ENCODE measurements around the gene BRMS1.
"Not testable (repeated sequence)": the region's sequence is repeated elsewhere in the genome, so short reads cannot be mapped to it uniquely, and the experiment has no call there.

BRMS1 gene

GRCh38 chr11:66323684-66324083 lies 21.2 kb downstream of the BRMS1 start:
- no peak overlapping the region for H3K9ac ChIP-seq (ENCODE audit: low read length)
- no peaks in the 10 kb centered on the region for H3K9me3 ChIP-seq (ENCODE audit: control insufficient read depth, low read depth, low read length)
- no peak overlapping the region for H3K4me3 ChIP-seq (ENCODE audit: low read length)
- H3K27me3 ChIP-seq (ENCODE audit: control insufficient read depth, insufficient read depth, low read length): peaks cover 8% of the 10 kb centered on the region
- H3K36me3 ChIP-seq (ENCODE audit: control insufficient read depth, low read depth, low read length): no peaks in the 10 kb centered on the region
- H3K4me1 ChIP-seq (ENCODE audit: control insufficient read depth, low read depth, low read length): peaks cover 3% of the 10 kb centered on the region
- no peak overlapping the region for H3K27ac ChIP-seq (ENCODE audit: low read length)

- Histone ChIP-seq H3K4me1 (ENCODE audit: control insufficient read depth, low read depth, low read length) (peaks cover 6% of the 10 kb centered on the region), H3K9me3 (ENCODE audit: control insufficient read depth, low read depth, low read length) (no peaks in the 10 kb centered on the region)
Measured at GRCh38 chr11:66322732-66323427, 22.0 kb downstream of the BRMS1 start.

GRCh38 chr11:66321606-66322005 lies 23.3 kb downstream of the BRMS1 start:
- H3K27me3 ChIP-seq (ENCODE audit: control insufficient read depth, insufficient read depth, low read length): no peaks in the 10 kb centered on the region
- H3K4me1 ChIP-seq (ENCODE audit: control insufficient read depth, low read depth, low read length): peaks cover 14% of the 10 kb centered on the region
- H3K4me3 ChIP-seq (ENCODE audit: low read length): no peak overlapping the region
- no peak overlapping the region for H3K9ac ChIP-seq (ENCODE audit: low read length)
- no peaks in the 10 kb centered on the region for H3K9me3 ChIP-seq (ENCODE audit: control insufficient read depth, low read depth, low read length)
- H3K27ac ChIP-seq (ENCODE audit: low read length): no peak overlapping the region
- H3K36me3 ChIP-seq (ENCODE audit: control insufficient read depth, low read depth, low read length): no peaks in the 10 kb centered on the region

More at GRCh38 chr11:66322732-66323427, 22.0 kb downstream of the BRMS1 start:
- no peak overlapping the region for H3K4me3 ChIP-seq (ENCODE audit: low read length)
- H3K27ac ChIP-seq (ENCODE audit: low read length): no peak overlapping the region
- H3K27me3 ChIP-seq (ENCODE audit: control insufficient read depth, insufficient read depth, low read length): peaks cover 5% of the 10 kb centered on the region
- no peak overlapping the region for H3K9ac ChIP-seq (ENCODE audit: low read length)
- H3K36me3 ChIP-seq (ENCODE audit: control insufficient read depth, low read depth, low read length): no peaks in the 10 kb centered on the region

GRCh38 chr11:66320748-66321147 lies 24.2 kb downstream of the BRMS1 start:
- H3K9ac ChIP-seq (ENCODE audit: low read length); H3K27ac ChIP-seq (ENCODE audit: low read length); H3K4me3 ChIP-seq (ENCODE audit: low read length); H3K9me3 ChIP-seq (ENCODE audit: control insufficient read depth, low read depth, low read length); H3K27me3 ChIP-seq (ENCODE audit: control insufficient read depth, insufficient read depth, low read length); H3K36me3 ChIP-seq (ENCODE audit: control insufficient read depth, low read depth, low read length): not testable (repeated sequence)
- peaks cover 14% of the 10 kb centered on the region for H3K4me1 ChIP-seq (ENCODE audit: control insufficient read depth, low read depth, low read length)

- H3K27me3 ChIP-seq (ENCODE audit: control insufficient read depth, insufficient read depth, low read length); H3K9me3 ChIP-seq (ENCODE audit: control insufficient read depth, low read depth, low read length); H3K27ac ChIP-seq (ENCODE audit: low read length); H3K36me3 ChIP-seq (ENCODE audit: control insufficient read depth, low read depth, low read length); H3K4me3 ChIP-seq (ENCODE audit: low read length); H3K9ac ChIP-seq (ENCODE audit: low read length): not testable (repeated sequence)
- H3K4me1 ChIP-seq (ENCODE audit: control insufficient read depth, low read depth, low read length): peaks cover 14% of the 10 kb centered on the region
Measured at GRCh38 chr11:66320289-66320688, 24.6 kb downstream of the BRMS1 start.

GRCh38 chr11:66318600-66318970 lies 26.3 kb downstream of the BRMS1 start:
- no peak overlapping the region for H3K27ac ChIP-seq (ENCODE audit: low read length)
- H3K27me3 ChIP-seq (ENCODE audit: control insufficient read depth, insufficient read depth, low read length): no peaks in the 10 kb centered on the region
- no peak overlapping the region for H3K4me3 ChIP-seq (ENCODE audit: low read length)
- no peaks in the 10 kb centered on the region for H3K36me3 ChIP-seq (ENCODE audit: control insufficient read depth, low read depth, low read length)
- H3K4me1 ChIP-seq (ENCODE audit: control insufficient read depth, low read depth, low read length): peaks cover 19% of the 10 kb centered on the region
- H3K9me3 ChIP-seq (ENCODE audit: control insufficient read depth, low read depth, low read length): no peaks in the 10 kb centered on the region
- no peak overlapping the region for H3K9ac ChIP-seq (ENCODE audit: low read length)

- no peaks in the 10 kb centered on the region for H3K9me3 ChIP-seq (ENCODE audit: control insufficient read depth, low read depth, low read length)
- no peak overlapping the region for H3K4me3 ChIP-seq (ENCODE audit: low read length)
- no peaks in the 10 kb centered on the region for H3K27me3 ChIP-seq (ENCODE audit: control insufficient read depth, insufficient read depth, low read length)
- H3K4me1 ChIP-seq (ENCODE audit: control insufficient read depth, low read depth, low read length): peaks cover 20% of the 10 kb centered on the region
- H3K27ac ChIP-seq (ENCODE audit: low read length): peak overlapping the region; percentile 39
- no peaks in the 10 kb centered on the region for H3K36me3 ChIP-seq (ENCODE audit: control insufficient read depth, low read depth, low read length)
- peak overlapping the region; percentile 22 for H3K9ac ChIP-seq (ENCODE audit: low read length)
Measured at GRCh38 chr11:66317723-66318599, 26.9 kb downstream of the BRMS1 start.

GRCh38 chr11:66317322-66317722 lies 27.6 kb downstream of the BRMS1 start:
- Histone ChIP-seq H3K27ac (ENCODE audit: low read length) (peak overlapping the region; percentile 39), H3K27me3 (ENCODE audit: control insufficient read depth, insufficient read depth, low read length) (no peaks in the 10 kb centered on the region), H3K9ac (ENCODE audit: low read length) (peak overlapping the region; percentile 22)

GRCh38 chr11:66316849-66317251 lies 28.1 kb downstream of the BRMS1 start, which contains the start of gene CD248:
Gene CD248 (minus strand): TSS chr11:66317044. CDS start chr11:66317027, 17 bp downstream.
- Histone ChIP-seq H3K27me3 (ENCODE audit: control insufficient read depth, insufficient read depth, low read length) (no peaks in the 10 kb centered on the region), H3K36me3 (ENCODE audit: control insufficient read depth, low read depth, low read length) (no peaks in the 10 kb centered on the region), H3K4me1 (ENCODE audit: control insufficient read depth, low read depth, low read length) (peaks cover 20% of the 10 kb centered on the region), H3K9ac (ENCODE audit: low read length) (peak within 1 kb of the TSS; percentile 22), H3K27ac (ENCODE audit: low read length) (peak within 1 kb of the TSS; percentile 39), H3K4me3 (ENCODE audit: low read length) (no peak within 1 kb of the TSS), H3K9me3 (ENCODE audit: control insufficient read depth, low read depth, low read length) (no peaks in the 10 kb centered on the region)

More at GRCh38 chr11:66317322-66317722, 27.6 kb downstream of the BRMS1 start:
- Histone ChIP-seq H3K4me3 (ENCODE audit: low read length) (no peak overlapping the region), H3K4me1 (ENCODE audit: control insufficient read depth, low read depth, low read length) (peaks cover 20% of the 10 kb centered on the region), H3K9me3 (ENCODE audit: control insufficient read depth, low read depth, low read length) (no peaks in the 10 kb centered on the region), H3K36me3 (ENCODE audit: control insufficient read depth, low read depth, low read length) (no peaks in the 10 kb centered on the region)

- H3K36me3 ChIP-seq (ENCODE audit: control insufficient read depth, low read depth, low read length): no peaks in the 10 kb centered on the region
- H3K27ac ChIP-seq (ENCODE audit: low read length): no peak overlapping the region
- no peak overlapping the region for H3K9ac ChIP-seq (ENCODE audit: low read length)
- H3K9me3 ChIP-seq (ENCODE audit: control insufficient read depth, low read depth, low read length): no peaks in the 10 kb centered on the region
- H3K27me3 ChIP-seq (ENCODE audit: control insufficient read depth, insufficient read depth, low read length): no peaks in the 10 kb centered on the region
- H3K4me1 ChIP-seq (ENCODE audit: control insufficient read depth, low read depth, low read length): peaks cover 20% of the 10 kb centered on the region
- no peak overlapping the region for H3K4me3 ChIP-seq (ENCODE audit: low read length)
Measured at GRCh38 chr11:66315921-66316811, 28.7 kb downstream of the BRMS1 start.

- H3K36me3 ChIP-seq (ENCODE audit: control insufficient read depth, low read depth, low read length): no peaks in the 10 kb centered on the region
- H3K27me3 ChIP-seq (ENCODE audit: control insufficient read depth, insufficient read depth, low read length): no peaks in the 10 kb centered on the region
- no peak overlapping the region for H3K27ac ChIP-seq (ENCODE audit: low read length)
- no peaks in the 10 kb centered on the region for H3K9me3 ChIP-seq (ENCODE audit: control insufficient read depth, low read depth, low read length)
- H3K9ac ChIP-seq (ENCODE audit: low read length): no peak overlapping the region
- H3K4me3 ChIP-seq (ENCODE audit: low read length): no peak overlapping the region
- peaks cover 20% of the 10 kb centered on the region for H3K4me1 ChIP-seq (ENCODE audit: control insufficient read depth, low read depth, low read length)
Measured at GRCh38 chr11:66315498-66315885, 29.4 kb downstream of the BRMS1 start.
